Thoracic aorta (tissue), 2 donors: ENCODE results near the gene PNPLA1. TPM values are rescaled to one million over a fixed set of nuclear protein-coding genes. Genes with fewer than 3 reads are reported as not detected.
A peak's percentile ranks its signal among the peaks of the same experiment; 100 is the strongest.

ENCODE experiments used
- ATAC-seq: fragments of 150-250 bp; one replicate; pipeline ENCODE4 v1.8.0; 2017; ENCODE audit warnings: low read depth; ENCODE audit not compliant: insufficient number of reproducible peaks, low FRiP score
- DNase-seq: peaks from one replicate; pipeline ENCODE4 v3.0.0-alpha.2; 2020; ENCODE audit warnings: low spot score
- H3K27ac ChIP-seq, 2 donors: fragments of 200-600 bp; sonication (generic); 1 replicate in 1 of 2; 2 replicates in 1 of 2; pipeline ENCODE4 v1.5.1; 2016; ENCODE audit warnings: mild to moderate bottlenecking in 2 of 2, moderate library complexity in 2 of 2
- H3K27me3 ChIP-seq: fragments of 200-600 bp; sonication (generic); replicated peaks from 2 replicates; pipeline ENCODE4 v1.6.0; 2016; ENCODE audit warnings: mild to moderate bottlenecking; ENCODE audit not compliant: insufficient read depth
- H3K36me3 ChIP-seq: fragments of 200-600 bp; sonication (generic); one replicate; pipeline ENCODE4 v1.5.1; 2016
- H3K4me1 ChIP-seq, 2 donors: fragments of 200-600 bp; sonication (generic); 1 replicate in 1 of 2; 2 replicates in 1 of 2; pipeline versions ENCODE4 v1.5.1 to v1.6.0; 2016; ENCODE audit warnings: low read depth in 2 of 2, mild to moderate bottlenecking in 1 of 2; ENCODE audit not compliant: control insufficient read depth in 1 of 2
- H3K4me3 ChIP-seq: fragments of 200-600 bp; sonication (generic); 2 replicates; pipeline ENCODE4 v1.5.1; 2016; ENCODE audit warnings: mild to moderate bottlenecking
- H3K9me3 ChIP-seq: fragments of 200-600 bp; sonication (generic); 2 replicates; pipeline ENCODE4 v1.5.1; 2016
- CTCF ChIP-seq: fragments of 200-600 bp; sonication (generic); IDR thresholded peaks from one replicate; pipeline ENCODE4 v1.5.1; 2019; ENCODE audit warnings: antibody characterized with exemption
- total RNA-seq, 2 donors: library from RNA; depleted of rRNA; stranded (reverse); fragments of >200 nt; gene quantifications; one replicate each; pipeline versions ENCODE4 v1.1.0 to v1.2.3, GENCODE V29; 2016

PNPLA1 gene
- total RNA-seq, 2 donors from 2014 or later, result not detected

GRCh38 chr6:36357872-36358225, 88.0 kb downstream of the PNPLA1 start:
- no peak for DNase-seq
- peak overlapping the region; percentile 75 to 79 for H3K27ac ChIP-seq
- H3K4me1 ChIP-seq, result peaks cover 17 to 39% of the 10 kb centered on the region in 2 donors
- peak; percentile 11 for ATAC-seq
- H3K36me3 ChIP-seq, result no peaks in the 10 kb centered on the region
- no peak overlapping the region for H3K4me3 ChIP-seq
- no peaks in the 10 kb centered on the region for H3K9me3 ChIP-seq
- no peak for TF ChIP-seq CTCF
- H3K27me3 ChIP-seq, result no peaks in the 10 kb centered on the region

Other genes with a start within 250 kb of the PNPLA1 start
- under 1 TPM in 1 of 2 donors, not detected in 1; 0.28 TPM for gene SLC26A8, start 245.4 kb upstream of the PNPLA1 start, total RNA-seq
- gene MAPK14, start 242.3 kb upstream of the PNPLA1 start, total RNA-seq, result 100 to 1,000 TPM in 1 of 2 donors, 10 to 100 TPM in 1; 61.9 to 106 TPM
- 1 to 10 TPM; 5.5 to 7.6 TPM for gene MAPK13, start 139.5 kb upstream of the PNPLA1 start, total RNA-seq
- 10 to 100 TPM; 23.2 to 29.2 TPM for gene BRPF3, start 73.3 kb upstream of the PNPLA1 start, total RNA-seq
- gene BNIP5, start 66.8 kb downstream of the PNPLA1 start, total RNA-seq, result not detected
- 1 to 10 TPM; 2.6 to 5.4 TPM for gene ETV7, start 117.6 kb downstream of the PNPLA1 start, total RNA-seq
- not detected for gene PXT1, start 172.8 kb downstream of the PNPLA1 start, total RNA-seq
- gene KCTD20, start 172.9 kb downstream of the PNPLA1 start, total RNA-seq, result 10 to 100 TPM; 63.5 to 72.0 TPM